HG03442 (cell line): ENCODE data around the gene CTNNAL1.
"Not testable (repeated sequence)": the region's sequence is repeated elsewhere in the genome, so short reads cannot be mapped to it uniquely, and the experiment has no call there.

Experiments used
- ATAC-seq: cut with Tn5 transposase; IDR thresholded peaks from one replicate; pipeline ENCODE4 v1.9.1; 2021; ENCODE audit warnings: mild to moderate bottlenecking, moderate library complexity; ENCODE audit not compliant: unreplicated experiment

Gene CTNNAL1, protein sequence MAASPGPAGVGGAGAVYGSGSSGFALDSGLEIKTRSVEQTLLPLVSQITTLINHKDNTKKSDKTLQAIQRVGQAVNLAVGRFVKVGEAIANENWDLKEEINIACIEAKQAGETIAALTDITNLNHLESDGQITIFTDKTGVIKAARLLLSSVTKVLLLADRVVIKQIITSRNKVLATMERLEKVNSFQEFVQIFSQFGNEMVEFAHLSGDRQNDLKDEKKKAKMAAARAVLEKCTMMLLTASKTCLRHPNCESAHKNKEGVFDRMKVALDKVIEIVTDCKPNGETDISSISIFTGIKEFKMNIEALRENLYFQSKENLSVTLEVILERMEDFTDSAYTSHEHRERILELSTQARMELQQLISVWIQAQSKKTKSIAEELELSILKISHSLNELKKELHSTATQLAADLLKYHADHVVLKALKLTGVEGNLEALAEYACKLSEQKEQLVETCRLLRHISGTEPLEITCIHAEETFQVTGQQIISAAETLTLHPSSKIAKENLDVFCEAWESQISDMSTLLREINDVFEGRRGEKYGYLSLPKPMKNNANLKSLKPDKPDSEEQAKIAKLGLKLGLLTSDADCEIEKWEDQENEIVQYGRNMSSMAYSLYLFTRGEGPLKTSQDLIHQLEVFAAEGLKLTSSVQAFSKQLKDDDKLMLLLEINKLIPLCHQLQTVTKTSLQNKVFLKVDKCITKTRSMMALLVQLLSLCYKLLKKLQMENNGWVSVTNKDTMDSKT

DNA sequence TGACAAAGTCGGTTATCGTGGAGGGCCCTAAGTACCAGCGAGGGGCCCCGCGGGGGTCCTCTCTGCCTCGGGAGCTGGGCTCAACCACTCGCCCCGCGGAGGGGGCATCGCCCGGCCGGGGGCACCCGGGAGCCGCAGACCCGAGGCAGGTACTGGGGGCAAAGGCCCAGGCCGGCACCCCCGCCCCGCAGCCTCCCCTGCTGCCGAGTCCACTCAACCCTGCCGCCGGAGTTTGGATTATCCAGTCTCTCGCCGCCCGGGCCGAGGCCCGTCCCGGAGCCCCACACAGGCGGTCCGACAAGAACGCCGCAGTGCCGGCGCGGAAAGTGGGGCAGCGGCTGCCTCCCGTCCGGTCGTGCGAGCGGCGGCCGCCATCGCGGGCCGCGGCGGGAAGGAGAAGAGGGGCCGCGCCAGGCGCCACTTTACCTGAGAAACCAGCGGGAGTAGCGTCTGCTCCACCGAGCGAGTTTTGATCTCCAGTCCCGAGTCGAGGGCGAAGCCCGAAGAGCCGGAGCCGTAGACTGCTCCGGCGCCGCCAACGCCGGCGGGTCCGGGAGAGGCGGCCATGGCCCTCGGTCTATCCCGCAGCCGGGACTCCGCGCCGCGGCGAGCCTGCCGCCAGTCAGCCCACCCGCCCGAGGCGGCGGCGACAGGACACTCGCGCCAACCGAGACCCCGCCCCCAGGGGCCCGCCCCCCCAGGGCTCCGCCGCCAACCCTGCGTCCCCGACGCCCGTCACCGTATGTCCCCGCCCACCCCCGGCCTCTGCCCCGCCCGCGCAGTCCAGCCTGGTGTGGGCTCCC lies at the start of gene CTNNAL1:
Gene CTNNAL1 (minus strand): TSS at position 624 of the 803 bp plus-strand sequence. CDS start 57 bp downstream, at position 567.
- ATAC-seq = peak; percentile 57

GRCh38 chr9:109062543-109062942 lies 49.2 kb upstream of the CTNNAL1 start:
- ATAC-seq = no peak

GRCh38 chr9:109060191-109060590 lies 46.9 kb upstream of the CTNNAL1 start:
- ATAC-seq = no peak

DNA sequence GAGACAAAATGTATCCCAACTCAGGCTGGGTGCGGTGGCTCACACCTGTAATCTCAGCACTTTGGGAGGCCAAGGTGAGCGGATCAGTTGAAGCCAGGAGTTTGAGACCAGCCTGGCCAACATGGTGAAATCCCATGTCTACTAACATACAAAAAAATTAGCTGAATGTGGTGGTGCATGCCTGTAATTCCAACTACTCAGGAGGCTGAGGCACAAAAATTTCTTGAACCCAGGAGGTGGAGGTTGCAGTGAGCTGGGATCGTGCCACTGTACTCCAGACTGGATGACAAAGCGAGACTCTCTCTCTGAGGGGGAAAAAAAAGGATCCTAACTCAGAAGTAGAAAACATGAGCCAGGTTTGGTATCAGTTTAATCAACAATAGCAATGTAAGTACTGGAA lies 39.8 kb upstream of the CTNNAL1 start:
- not testable (repeated sequence) for ATAC-seq

- no peak for ATAC-seq
Observed at GRCh38 chr9:109052416-109052815, 39.1 kb upstream of the CTNNAL1 start.

DNA sequence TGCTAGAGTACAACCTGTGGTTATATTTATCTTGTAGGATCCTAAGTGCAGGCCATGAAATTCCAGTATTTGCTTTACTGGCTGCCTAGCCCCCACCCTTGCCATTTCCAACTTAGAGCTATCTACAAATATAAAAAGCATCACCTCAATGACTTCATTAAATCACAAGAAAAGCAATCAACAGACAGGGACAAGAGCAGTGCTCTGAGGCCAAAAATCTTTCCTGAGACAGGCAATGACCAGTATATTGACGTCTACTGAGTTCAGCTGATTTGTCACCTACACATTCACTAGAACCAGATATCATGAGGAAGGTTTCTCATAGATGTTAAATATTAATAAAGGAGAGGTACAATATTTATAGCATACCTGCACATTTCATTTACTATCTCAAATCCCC lies 38.4 kb upstream of the CTNNAL1 start:
- no peak for ATAC-seq

- ATAC-seq = no peak
Observed at GRCh38 chr9:109050444-109050843, 37.1 kb upstream of the CTNNAL1 start.

GRCh38 chr9:109048822-109049221 lies 35.5 kb upstream of the CTNNAL1 start:
- no peak for ATAC-seq

DNA sequence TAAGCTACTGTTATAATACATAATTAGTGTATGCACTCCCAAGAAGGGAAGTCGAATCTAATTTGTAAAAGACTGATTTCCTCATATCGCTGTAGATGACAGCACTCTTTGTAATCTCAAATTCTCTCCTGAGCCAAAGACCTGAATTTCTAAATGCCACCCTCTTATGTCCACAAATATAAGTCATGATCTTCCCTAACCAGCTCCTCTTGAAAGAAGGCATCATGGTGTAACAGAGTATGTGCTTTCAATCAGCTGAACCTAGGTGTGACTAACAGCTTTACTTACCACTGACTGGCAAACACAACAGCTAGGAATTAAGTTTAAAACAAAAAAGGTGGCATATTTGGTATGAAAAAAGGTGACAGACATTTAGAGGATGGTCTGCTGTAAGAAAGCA lies 34.0 kb upstream of the CTNNAL1 start:
- no peak for ATAC-seq

DNA sequence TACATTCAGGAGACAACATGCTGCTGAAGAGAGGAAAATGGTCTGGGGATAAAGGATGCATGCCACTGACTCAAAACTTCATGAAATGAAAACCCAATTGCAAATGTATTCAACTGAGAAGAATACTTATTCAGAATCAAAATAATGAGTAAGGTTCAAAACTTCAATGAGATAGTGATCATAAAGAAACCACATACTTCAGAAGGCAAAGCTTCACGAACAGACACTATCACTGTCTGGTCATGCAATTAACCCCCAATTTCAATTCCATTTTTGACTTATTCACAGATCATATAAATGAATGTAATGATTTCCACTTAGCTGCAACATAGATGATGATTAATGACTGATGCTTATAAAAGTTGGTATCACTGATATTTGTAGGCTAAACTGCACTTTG lies 33.0 kb upstream of the CTNNAL1 start:
- no peak for ATAC-seq

GRCh38 chr9:109043578-109043977 lies 30.3 kb upstream of the CTNNAL1 start:
- ATAC-seq = no peak

- ATAC-seq = no peak
Observed at GRCh38 chr9:109040571-109040970, 27.3 kb upstream of the CTNNAL1 start.

DNA sequence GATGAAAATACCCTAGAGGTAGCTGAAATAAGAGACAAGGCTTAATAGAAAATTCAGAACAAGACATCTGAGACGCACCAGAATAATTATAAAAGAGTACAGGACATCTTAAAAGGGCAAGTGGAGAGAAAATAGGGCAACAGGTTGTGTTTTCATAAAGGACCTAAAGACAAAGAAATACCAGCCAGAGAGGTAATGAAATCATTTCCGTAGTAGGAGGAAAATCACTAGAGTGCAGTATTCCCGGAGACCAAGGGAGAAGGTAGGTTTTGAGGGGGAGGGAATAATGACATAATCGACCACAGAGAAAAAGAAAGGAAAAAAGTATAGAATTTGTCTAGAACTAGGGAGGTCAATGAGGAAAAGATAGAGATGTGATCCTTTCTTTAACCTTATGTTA lies 26.2 kb upstream of the CTNNAL1 start:
- no peak for ATAC-seq

- no peak for ATAC-seq
Observed at GRCh38 chr9:109037946-109038715, 24.8 kb upstream of the CTNNAL1 start.

DNA sequence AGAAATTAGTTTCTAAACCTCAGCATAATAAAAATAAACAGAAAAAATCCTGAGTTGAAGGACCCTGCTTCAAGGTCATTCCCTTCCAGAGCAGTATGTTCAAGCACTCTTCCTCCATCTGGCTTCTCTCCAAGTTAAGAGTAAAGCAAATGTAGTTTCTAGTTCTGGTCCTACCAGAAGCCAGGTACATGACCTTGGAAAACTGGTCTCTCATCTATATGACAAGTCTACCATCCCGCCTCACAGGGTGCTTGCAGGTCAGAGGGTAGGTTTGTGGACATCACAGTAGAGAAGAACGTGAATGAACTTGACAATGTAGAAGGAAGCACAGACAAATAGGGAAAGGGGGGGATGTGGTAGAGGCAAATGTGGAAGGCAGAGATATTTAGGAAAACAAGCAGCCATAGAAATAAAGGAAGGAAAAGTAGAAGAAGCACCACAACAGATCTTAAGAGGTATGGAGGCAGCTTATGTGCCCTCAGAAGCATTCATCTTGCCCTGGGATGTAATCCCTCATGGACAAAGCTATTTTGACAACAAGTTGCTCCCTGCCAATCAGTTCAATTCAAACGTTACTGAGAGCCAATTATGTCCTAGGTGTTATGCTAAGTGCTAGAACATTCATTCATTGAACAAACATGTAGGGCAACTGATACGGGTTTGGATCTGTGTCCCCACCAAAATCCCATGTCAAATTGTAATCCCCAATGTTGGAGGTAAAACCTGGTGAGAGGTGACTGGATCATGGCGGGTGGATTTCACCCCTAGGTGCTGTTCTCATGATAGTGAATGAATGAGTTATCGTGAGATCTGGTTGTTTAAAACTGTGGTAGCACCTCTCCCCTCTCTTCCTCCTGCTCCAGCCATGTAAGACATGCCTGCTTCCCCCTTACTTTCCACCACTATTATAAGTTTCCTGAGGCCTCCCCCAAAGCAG lies 23.7 kb upstream of the CTNNAL1 start:
- no peak for ATAC-seq

DNA sequence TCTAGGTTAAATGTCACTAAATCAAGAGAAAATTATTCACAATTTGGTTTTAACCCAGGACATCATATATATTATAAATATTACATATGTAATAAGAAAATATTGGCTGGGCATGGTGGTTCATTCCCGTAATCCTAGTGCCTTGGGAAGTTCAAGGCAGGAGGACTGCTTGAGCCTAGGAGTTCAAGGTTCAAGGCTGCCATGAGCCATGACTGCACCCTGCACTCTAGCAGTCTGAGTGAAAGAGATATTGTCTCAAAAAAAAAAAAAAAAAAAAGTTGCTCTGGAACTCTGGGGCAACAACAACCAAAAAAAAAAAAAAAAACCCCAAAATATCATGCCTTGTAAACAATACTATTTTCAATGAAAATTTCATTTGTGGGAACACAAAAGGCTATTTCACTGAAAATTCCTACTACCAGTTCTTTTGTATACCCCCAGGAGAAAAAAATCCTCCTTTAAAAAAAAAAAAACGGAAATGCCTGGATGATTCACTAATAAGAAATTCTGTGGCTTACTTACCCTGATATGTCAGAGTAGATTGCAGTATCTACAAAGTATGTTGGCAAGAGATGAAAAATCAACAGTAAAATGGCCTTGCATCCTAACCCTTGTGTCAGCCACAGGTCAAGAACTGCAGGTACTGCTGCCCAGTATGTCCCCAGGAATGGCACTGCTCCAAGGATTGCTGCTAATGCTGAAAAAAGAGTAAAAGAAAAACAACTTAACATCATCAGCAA lies 22.6 kb upstream of the CTNNAL1 start:
- ATAC-seq = no peak

- no peak for ATAC-seq
Observed at GRCh38 chr9:109033941-109034700, 20.8 kb upstream of the CTNNAL1 start.

DNA sequence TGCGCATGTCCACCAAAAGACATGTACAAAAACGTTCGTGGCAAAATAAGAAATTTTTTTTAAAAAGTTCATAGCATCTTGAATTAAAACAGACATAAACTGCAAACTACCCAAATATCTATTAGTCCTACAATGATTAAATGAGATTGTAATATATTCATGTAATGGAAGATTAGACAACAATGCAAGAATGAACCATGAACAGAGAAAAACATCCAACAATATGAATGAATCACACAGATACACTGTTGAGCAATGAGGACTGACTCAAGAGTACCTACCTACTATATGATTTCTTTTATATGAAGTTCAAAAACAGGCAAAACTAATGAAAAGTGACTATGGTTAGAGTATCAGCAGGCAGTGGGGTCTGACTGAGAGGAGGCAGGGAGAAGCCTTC lies 17.9 kb upstream of the CTNNAL1 start:
- ATAC-seq = no peak
